GM19438 (cell line): ENCODE data around the gene NBPF4.
"Not testable (repeated sequence)": the region's sequence is repeated elsewhere in the genome, so short reads cannot be mapped to it uniquely, and the experiment has no call there.

Experiments used
- ATAC-seq: cut with Tn5 transposase; IDR thresholded peaks from one replicate; pipeline ENCODE4 v1.9.1; 2021; ENCODE audit warnings: low read depth; ENCODE audit not compliant: unreplicated experiment

The NBPF4 gene

GRCh38 chr1:108214641-108215465, 29.0 kb downstream of the NBPF4 start:
- not testable (repeated sequence) for ATAC-seq

GRCh38 chr1:108211014-108211413, 32.9 kb downstream of the NBPF4 start:
- no peak for ATAC-seq

- no peak for ATAC-seq
Observed at GRCh38 chr1:108209456-108210108, 34.3 kb downstream of the NBPF4 start.

GRCh38 chr1:108208724-108209446, 35.0 kb downstream of the NBPF4 start:
- no peak for ATAC-seq

- ATAC-seq: not testable (repeated sequence)
Observed at GRCh38 chr1:108203582-108203981, 40.3 kb downstream of the NBPF4 start.

- ATAC-seq: no peak
Observed at GRCh38 chr1:108201687-108202086, 42.2 kb downstream of the NBPF4 start.

- ATAC-seq: no peak
Observed at GRCh38 chr1:108200687-108201051, 43.2 kb downstream of the NBPF4 start.

- peak; percentile 89 for ATAC-seq
Observed at GRCh38 chr1:108199781-108200686, 43.8 kb downstream of the NBPF4 start, which contains the start of gene SLC25A24. Gene SLC25A24 (minus strand): TSS chr1:108200343. CDS start chr1:108200138, 205 bp downstream.

GRCh38 chr1:108199201-108199691, 44.6 kb downstream of the NBPF4 start:
- no peak for ATAC-seq

- ATAC-seq: no peak
Observed at GRCh38 chr1:108194051-108194450, 49.8 kb downstream of the NBPF4 start.

- no peak for ATAC-seq
Observed at GRCh38 chr1:108193333-108193732, 50.5 kb downstream of the NBPF4 start.

- no peak for ATAC-seq
Observed at GRCh38 chr1:108192581-108192980, 51.3 kb downstream of the NBPF4 start.

GRCh38 chr1:108190686-108191416, 53.0 kb downstream of the NBPF4 start:
- ATAC-seq: no peak

GRCh38 chr1:108190001-108190634, 53.8 kb downstream of the NBPF4 start:
- ATAC-seq: no peak

GRCh38 chr1:108188801-108189200, 55.1 kb downstream of the NBPF4 start:
- no peak for ATAC-seq

- ATAC-seq: no peak
Observed at GRCh38 chr1:108182959-108183700, 60.7 kb downstream of the NBPF4 start.

- ATAC-seq: no peak
Observed at GRCh38 chr1:108179018-108179417, 64.9 kb downstream of the NBPF4 start.
